Activated CD4-positive, alpha-beta T cell treated with anti-CD3 and anti-CD28 coated beads for 36 hours (primary cell): ENCODE data around the gene PDE2A. TPM values are rescaled to one million over a fixed set of nuclear protein-coding genes. Genes with fewer than 3 reads are reported as not detected.
A peak's percentile ranks its signal among the peaks of the same experiment; 100 is the strongest.
"Not testable (repeated sequence)": the region's sequence is repeated elsewhere in the genome, so short reads cannot be mapped to it uniquely, and the experiment has no call there.

ENCODE experiments used
- ATAC-seq: fragments of 200-7000 bp; cut with Tn5 transposase; one replicate; pipeline ENCODE4 v1.10.0; 2021; ENCODE audit warnings: mild to moderate bottlenecking, moderate library complexity
- CTCF ChIA-PET: fragments of 350-600 bp; sonication (Branson Sonifier 250); formaldehyde crosslinking; loops from one replicate; lab custom pipeline; 2021; ENCODE audit warnings: antibody characterized with exemption; lab: Charles Lee
- POLR2A ChIA-PET: fragments of 350-600 bp; sonication (Branson Sonifier 250); formaldehyde crosslinking; loops from one replicate; lab custom pipeline; 2021; ENCODE audit warnings: antibody characterized with exemption, inconsistent platforms; lab: Charles Lee
- DNase-seq: peaks from one replicate; pipeline ENCODE4 v3.0.0-alpha.2; 2020
- H3K27ac Mint-ChIP-seq: one replicate; pipeline ENCODE4 v1.8.0; 2021; ENCODE audit warnings: mixed read lengths
- H3K27me3 Mint-ChIP-seq: one replicate; pipeline ENCODE4 v1.8.0; 2021; ENCODE audit warnings: mixed read lengths
- H3K36me3 Mint-ChIP-seq: one replicate; pipeline ENCODE4 v1.8.0; 2021; ENCODE audit warnings: low read depth, mixed read lengths
- H3K4me1 Mint-ChIP-seq: one replicate; pipeline ENCODE4 v1.8.0; 2021; ENCODE audit warnings: mixed read lengths
- H3K4me3 Mint-ChIP-seq: one replicate; pipeline ENCODE4 v1.8.0; 2021; ENCODE audit warnings: mild to moderate bottlenecking, moderate library complexity, mixed read lengths
- H3K9me3 Mint-ChIP-seq: one replicate; pipeline ENCODE4 v1.8.0; 2021; ENCODE audit warnings: low read depth, mixed read lengths
- intact Hi-C, 2 experiments: fragments of 100-400 bp; cut with DNase I in 1 of 2; cut with micrococcal nuclease in 1 of 2; formaldehyde crosslinking; loops; one replicate each; pipeline versions ENCODE4 v1.14.2 to v1.15.1; 2022 to 2024; cut with DNase I, micrococcal nuclease
- total RNA-seq, 2 experiments: library from RNA; stranded (reverse); gene quantifications; one replicate each; pipeline ENCODE4 v1.2.3, GENCODE V29; 2021

PDE2A gene
- total RNA-seq, 2 experiments from 2014 or later, result 0.30 to 0.73 TPM

DNA sequence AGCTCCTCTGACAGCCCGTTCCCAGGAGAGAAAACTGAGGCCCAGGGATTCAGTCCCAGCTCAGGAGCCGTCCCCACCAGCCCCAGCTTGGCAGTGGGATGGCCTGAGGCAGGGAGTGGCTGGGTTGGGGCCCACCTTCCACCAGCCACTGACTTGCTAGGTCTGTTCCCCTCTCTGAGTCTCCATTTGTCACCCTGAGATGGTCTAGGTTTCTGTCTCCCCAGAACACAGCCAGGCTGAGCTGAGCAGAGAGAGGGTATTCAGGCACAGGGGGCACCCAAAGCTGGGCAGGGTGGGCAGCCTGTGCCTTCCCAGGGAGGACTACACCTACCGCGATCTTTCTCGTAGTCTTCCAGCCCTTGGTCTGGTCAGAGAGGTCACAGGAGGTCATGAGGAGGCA, 95.7 kb downstream of the PDE2A start:
- ATAC-seq, result no peak
- Mint-ChIP-seq H3K36me3 (no peaks in the 10 kb centered on the region), H3K27ac (no peak overlapping the region), H3K4me3 (no peak overlapping the region), H3K27me3 (peaks cover 5% of the 10 kb centered on the region), H3K9me3 (no peaks in the 10 kb centered on the region), H3K4me1 (no peaks in the 10 kb centered on the region)
- DNase-seq, result no peak
- POLR2A ChIA-PET, result no interaction called here
- CTCF ChIA-PET, result interaction anchor here (0.9 to 2.9 kb wide), 2 partner anchors 9 to 108 kb away, joined by 5 to 9 read pairs; no protein-coding TSS in a partner anchor
- intact Hi-C loops, result no loop called here

DNA sequence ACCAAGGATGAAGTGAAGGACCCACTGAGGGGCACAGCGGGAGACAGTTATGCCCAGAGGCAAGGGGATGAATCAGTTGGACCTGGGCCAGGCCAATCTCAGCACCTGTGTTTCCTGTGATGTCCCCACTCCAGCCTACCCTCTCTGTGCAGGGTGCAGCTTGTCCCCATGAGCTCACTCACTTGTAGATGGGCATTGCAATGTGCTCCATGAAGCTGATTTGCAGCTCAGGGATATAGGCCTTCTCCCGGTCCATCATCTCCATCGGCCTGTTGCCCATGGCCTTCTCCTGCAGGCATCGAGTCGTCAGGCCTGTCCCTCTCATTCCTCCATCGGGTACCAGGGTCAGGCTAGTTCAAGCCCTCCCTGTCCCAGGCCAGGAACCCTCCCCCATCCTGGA, 96.2 kb downstream of the PDE2A start:
- Mint-ChIP-seq H3K27me3 (peaks cover 8% of the 10 kb centered on the region), H3K36me3 (no peaks in the 10 kb centered on the region), H3K27ac (no peak overlapping the region), H3K9me3 (no peaks in the 10 kb centered on the region), H3K4me3 (no peak overlapping the region), H3K4me1 (no peaks in the 10 kb centered on the region)
- DNase-seq, result no peak
- ChIA-PET POLR2A (no interaction called here), CTCF (interaction anchor here (0.7 to 2.9 kb wide), 3 partner anchors 10 to 292 kb away, joined by 3 to 9 read pairs (median 5); no protein-coding TSS in a partner anchor)
- intact Hi-C loops, result no loop called here
- no peak for ATAC-seq

DNA sequence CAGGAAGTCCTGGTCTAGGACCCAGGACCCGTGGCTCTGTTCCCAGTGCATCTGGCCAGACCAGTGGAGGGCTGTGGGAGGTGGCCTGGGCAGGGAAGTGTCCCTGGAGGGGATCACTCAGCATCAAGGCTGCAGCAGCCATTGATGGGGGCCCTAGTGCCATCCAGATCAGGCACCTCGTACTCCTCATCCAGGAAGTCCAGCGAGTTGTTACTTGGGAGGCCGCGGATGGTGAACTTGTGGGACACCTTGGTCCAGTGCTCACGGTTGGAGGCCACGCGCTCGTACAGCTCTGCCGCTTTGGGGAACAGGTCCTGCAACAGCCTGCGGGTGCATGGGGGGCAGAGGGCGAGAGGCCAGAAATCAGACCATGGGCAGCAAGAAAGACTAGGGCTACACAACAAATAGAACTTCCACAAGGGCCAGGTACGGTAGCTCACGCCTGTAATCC, 96.9 kb downstream of the PDE2A start:
- Mint-ChIP-seq H3K36me3 (no peaks in the 10 kb centered on the region), H3K27ac (no peak overlapping the region), H3K4me3 (no peak overlapping the region), H3K9me3 (no peaks in the 10 kb centered on the region), H3K27me3 (peaks cover 10% of the 10 kb centered on the region), H3K4me1 (no peaks in the 10 kb centered on the region)
- POLR2A ChIA-PET, result no interaction called here
- CTCF ChIA-PET, result interaction anchor here (0.6 to 2.9 kb wide), 3 partner anchors 18 to 291 kb away, joined by 3 to 9 read pairs (median 3); no protein-coding TSS in a partner anchor
- intact Hi-C loops, result no loop called here
- no peak for DNase-seq
- no peak for ATAC-seq

DNA sequence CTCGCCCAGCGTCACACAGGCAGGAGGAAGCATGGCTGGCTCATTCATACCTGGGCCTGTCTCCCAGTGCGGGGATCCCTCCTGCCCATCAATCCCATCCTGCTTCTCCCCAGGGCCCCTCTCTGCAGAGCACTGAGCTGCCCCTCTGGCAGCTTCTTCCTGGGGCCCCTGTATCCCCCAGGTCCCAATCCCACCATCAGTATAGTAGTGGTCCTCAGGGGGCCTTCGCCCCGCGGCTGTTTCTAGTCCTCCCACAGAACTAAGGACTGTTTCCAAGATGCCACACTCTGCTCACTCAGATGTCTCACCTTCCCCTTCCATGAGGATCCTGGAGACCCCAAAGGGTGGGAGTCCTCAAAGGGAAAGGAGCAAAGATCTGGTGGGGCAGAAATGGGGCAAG, 97.6 kb downstream of the PDE2A start:
- POLR2A ChIA-PET, result no interaction called here
- CTCF ChIA-PET, result interaction anchor here (0.6 to 1.3 kb wide), 2 partner anchors 10 to 19 kb away, joined by 3 read pairs; no protein-coding TSS in a partner anchor
- H3K27me3 Mint-ChIP-seq, result peaks cover 12% of the 10 kb centered on the region
- no peak for ATAC-seq
- H3K9me3 Mint-ChIP-seq, result no peaks in the 10 kb centered on the region
- DNase-seq, result no peak
- intact Hi-C loops, result no loop called here
- H3K27ac Mint-ChIP-seq, result no peak overlapping the region
- no peak overlapping the region for H3K4me3 Mint-ChIP-seq
- no peaks in the 10 kb centered on the region for H3K36me3 Mint-ChIP-seq
- H3K4me1 Mint-ChIP-seq, result no peaks in the 10 kb centered on the region

DNA sequence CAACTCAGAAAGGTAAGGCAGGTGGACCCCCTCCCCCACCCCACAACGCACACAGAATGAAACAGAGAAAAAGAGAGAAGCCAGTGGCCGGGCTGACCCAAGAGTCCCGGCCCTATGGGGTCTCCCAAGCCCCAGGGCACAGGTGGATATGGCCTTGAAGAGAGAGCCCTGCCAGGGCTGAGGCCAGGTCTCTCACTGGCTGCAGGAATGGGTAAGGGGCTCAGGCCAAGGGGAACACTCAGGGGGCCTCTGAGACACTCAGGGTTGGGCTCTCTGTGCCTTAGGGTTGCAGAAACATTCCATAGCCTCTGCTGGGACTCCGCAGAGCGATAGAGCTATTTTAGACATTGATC, 98.0 kb downstream of the PDE2A start:
- Mint-ChIP-seq H3K36me3 (no peaks in the 10 kb centered on the region), H3K4me3 (no peak overlapping the region), H3K27ac (no peak overlapping the region), H3K9me3 (no peaks in the 10 kb centered on the region), H3K4me1 (no peaks in the 10 kb centered on the region), H3K27me3 (peaks cover 12% of the 10 kb centered on the region)
- POLR2A ChIA-PET, result no interaction called here
- ATAC-seq (no peak), DNase-seq (no peak)
- intact Hi-C loops, result no loop called here
- CTCF ChIA-PET, result interaction anchor here (1.3 kb wide), 1 partner anchor 11 kb away, joined by 3 read pairs; no protein-coding TSS in a partner anchor

DNA sequence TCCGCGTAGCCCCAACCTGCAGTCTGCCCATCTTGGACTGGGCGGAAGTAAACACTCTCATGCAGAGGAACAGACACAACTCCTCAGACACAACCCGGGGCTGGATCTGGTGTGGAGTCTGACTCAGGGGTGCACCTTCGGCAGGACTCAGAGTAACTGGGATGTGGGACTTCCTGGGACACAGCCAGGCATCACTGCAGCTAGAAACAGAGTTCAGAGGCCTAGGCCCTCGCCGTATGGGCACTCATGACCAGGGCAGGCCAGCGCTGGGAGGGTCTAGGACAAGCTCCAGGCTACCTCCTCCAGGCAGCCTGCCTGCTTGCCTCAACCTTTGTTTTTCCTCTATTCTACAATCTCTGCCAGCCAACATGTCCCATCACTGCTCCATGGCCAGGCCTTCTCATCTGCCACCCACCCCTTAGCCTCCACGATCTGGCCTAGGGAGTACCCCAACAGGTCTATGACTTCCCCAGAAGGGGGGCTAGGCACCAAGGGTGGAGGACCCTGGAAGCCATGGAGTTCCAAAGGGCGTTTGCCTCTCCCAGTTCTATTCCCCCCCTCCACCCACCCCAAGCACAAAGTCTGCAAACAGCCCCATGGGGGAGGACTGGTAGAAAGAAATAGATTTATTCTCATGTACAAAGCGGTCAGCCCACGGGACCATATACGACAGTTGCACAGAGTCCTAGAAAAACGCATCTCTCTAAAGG, 98.5 kb downstream of the PDE2A start:
- no peak for DNase-seq
- H3K4me3 Mint-ChIP-seq, result no peak overlapping the region
- H3K36me3 Mint-ChIP-seq, result no peaks in the 10 kb centered on the region
- intact Hi-C loops, result no loop called here
- POLR2A ChIA-PET, result no interaction called here
- peaks cover 12% of the 10 kb centered on the region for H3K27me3 Mint-ChIP-seq
- no peaks in the 10 kb centered on the region for H3K4me1 Mint-ChIP-seq
- no peak overlapping the region for H3K27ac Mint-ChIP-seq
- CTCF ChIA-PET, result interaction anchor here (0.8 to 1.3 kb wide), 3 partner anchors 10 to 104 kb away, joined by 3 to 5 read pairs (median 3); no protein-coding TSS in a partner anchor
- H3K9me3 Mint-ChIP-seq, result no peaks in the 10 kb centered on the region
- ATAC-seq, result no peak

DNA sequence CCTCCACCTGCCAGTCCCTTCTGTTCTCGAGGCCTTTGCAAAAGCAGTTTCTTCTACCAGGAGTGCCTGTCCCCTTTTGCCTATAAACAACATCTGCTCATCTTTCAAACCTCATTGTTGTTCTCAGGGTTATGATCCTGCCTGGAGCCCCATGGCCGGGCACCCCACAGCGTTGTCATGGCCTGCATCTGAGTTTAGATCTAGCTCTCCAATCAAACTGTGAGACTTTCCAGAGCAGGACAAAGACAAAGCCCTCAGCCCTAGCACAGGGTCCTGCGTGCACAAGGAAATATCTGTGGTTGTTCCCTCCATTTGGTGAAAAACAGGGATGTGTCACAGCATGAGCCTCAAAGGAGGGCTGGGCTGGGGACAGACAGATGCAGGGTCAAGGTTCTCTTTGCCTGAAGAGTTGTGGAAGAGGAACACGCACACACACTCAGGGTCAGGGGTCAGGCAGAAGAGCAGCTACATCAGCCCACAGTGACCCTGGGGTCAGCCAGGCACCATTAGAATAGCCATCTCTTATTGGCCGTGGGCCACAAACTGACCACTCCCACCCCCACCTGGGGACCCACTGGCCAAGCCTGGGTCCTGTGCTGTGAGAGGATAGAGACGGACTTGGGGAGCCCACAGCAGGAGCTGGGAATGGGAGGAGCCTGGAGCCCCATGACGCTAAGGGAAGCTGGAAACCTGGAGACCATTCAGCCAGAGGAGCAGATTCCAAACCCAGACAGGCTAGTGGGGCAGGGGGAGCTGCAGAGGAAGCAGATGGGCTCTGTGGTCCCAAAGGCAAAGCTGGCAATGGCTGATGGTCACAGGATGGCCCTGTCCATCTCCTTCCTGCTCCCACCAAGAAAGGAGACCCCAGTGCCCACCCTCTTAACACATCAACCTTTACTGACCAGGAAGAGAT, 99.4 kb downstream of the PDE2A start:
- no peaks in the 10 kb centered on the region for H3K36me3 Mint-ChIP-seq
- CTCF ChIA-PET, result interaction anchor here (0.8 to 1.6 kb wide), 11 partner anchors 8 to 104 kb away, joined by 3 to 21 read pairs (median 3); no protein-coding TSS in a partner anchor
- intact Hi-C loops, result no loop called here
- H3K27ac Mint-ChIP-seq, result no peak overlapping the region
- H3K9me3 Mint-ChIP-seq, result no peaks in the 10 kb centered on the region
- ATAC-seq, result no peak
- POLR2A ChIA-PET, result interaction anchor here (0.6 kb wide), 1 partner anchor 810 kb away, joined by 3 read pairs; no protein-coding TSS in a partner anchor
- no peak overlapping the region for H3K4me3 Mint-ChIP-seq
- no peak for DNase-seq
- H3K4me1 Mint-ChIP-seq, result peaks cover 4% of the 10 kb centered on the region
- peaks cover 12% of the 10 kb centered on the region for H3K27me3 Mint-ChIP-seq

DNA sequence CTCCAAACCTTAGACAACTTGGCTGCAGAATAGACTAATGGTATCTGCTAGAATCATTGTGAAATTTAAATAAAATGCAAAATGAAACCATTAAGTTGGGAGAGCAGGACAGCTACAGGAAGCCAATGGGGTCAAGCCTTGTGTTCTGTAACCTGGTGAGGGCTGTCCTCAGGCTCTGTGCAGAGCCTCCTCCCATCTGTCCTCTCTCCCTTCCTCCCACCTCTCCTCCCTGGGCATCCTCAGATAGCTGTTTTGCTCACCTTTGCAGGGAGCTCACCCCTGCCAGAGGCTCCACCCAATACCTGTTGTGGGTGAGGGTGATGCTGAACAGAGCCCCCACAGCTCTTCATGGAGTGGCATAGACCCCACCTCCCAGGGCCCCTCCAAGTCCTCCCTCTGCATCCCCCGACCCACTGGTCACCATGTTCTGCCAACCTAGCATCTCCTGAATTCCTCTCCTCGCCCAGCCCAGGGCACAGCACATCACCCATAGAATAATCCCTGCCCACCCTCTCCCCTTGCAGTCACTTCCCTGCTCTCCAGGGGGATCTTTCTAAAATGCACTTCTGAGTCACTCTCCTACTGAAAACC, 100.3 kb downstream of the PDE2A start:
- no peak for ATAC-seq

DNA sequence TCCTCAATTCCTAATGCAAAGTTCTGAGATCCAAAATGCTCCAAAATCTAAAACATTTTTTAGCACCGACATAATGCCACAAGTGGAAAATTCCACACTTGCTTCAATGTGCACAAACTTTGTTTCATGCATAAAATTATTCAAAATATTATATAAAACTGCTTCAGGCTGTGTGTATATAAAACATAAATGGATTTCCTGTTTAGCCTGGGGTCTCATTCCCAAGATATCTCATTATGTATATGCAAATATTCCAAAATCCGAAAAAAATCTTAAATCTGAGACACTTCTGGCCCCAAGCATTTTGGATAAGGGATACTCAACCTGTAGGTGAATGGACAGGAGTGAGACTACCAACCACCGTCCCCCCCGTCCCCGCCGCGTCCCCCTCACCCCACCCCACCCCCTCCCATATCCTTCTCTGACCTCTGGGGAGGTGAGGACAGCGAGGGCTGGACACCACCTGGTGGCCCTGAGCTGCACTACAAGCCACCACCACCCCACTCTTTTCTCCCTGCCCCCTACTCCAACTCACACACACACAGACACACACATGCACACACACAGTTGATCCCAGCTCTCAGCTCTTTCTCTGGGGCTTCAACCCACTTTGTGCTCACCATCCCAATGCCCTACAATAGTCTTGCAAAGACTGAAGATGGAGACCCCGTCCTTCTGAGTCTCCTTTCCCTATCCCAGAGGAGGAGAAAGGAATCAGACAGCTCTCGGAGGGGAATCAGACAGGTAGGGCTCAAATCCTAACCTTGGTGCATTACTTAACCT, 101.0 kb downstream of the PDE2A start:
- H3K27me3 Mint-ChIP-seq, result peaks cover 12% of the 10 kb centered on the region
- H3K36me3 Mint-ChIP-seq, result no peaks in the 10 kb centered on the region
- CTCF ChIA-PET, result interaction anchor here (0.7 to 1.6 kb wide), 10 partner anchors 10 to 102 kb away, joined by 3 to 21 read pairs (median 3); no protein-coding TSS in a partner anchor
- no peaks in the 10 kb centered on the region for H3K9me3 Mint-ChIP-seq
- POLR2A ChIA-PET, result no interaction called here
- ATAC-seq (peak; percentile 70), DNase-seq (peak; percentile 56)
- no peak overlapping the region for H3K27ac Mint-ChIP-seq
- peaks cover 4% of the 10 kb centered on the region for H3K4me1 Mint-ChIP-seq
- H3K4me3 Mint-ChIP-seq, result no peak overlapping the region
- intact Hi-C loops, result loop anchor here (1.0 kb wide), 2 partner anchors 91 to 102 kb away; no protein-coding TSS in a partner anchor

More for the DNA sequence above, 100.3 kb downstream of the PDE2A start:
- CTCF ChIA-PET, result interaction anchor here (0.7 to 1.6 kb wide), 10 partner anchors 9 to 103 kb away, joined by 3 to 21 read pairs (median 3); no protein-coding TSS in a partner anchor
- POLR2A ChIA-PET, result no interaction called here
- H3K9me3 Mint-ChIP-seq, result no peaks in the 10 kb centered on the region
- H3K4me3 Mint-ChIP-seq, result no peak overlapping the region
- H3K36me3 Mint-ChIP-seq, result no peaks in the 10 kb centered on the region
- H3K27ac Mint-ChIP-seq, result no peak overlapping the region
- peaks cover 4% of the 10 kb centered on the region for H3K4me1 Mint-ChIP-seq
- H3K27me3 Mint-ChIP-seq, result peaks cover 12% of the 10 kb centered on the region
- DNase-seq, result no peak
- intact Hi-C loops, result loop anchor here (1.0 kb wide), 2 partner anchors 92 to 103 kb away; no protein-coding TSS in a partner anchor

DNA sequence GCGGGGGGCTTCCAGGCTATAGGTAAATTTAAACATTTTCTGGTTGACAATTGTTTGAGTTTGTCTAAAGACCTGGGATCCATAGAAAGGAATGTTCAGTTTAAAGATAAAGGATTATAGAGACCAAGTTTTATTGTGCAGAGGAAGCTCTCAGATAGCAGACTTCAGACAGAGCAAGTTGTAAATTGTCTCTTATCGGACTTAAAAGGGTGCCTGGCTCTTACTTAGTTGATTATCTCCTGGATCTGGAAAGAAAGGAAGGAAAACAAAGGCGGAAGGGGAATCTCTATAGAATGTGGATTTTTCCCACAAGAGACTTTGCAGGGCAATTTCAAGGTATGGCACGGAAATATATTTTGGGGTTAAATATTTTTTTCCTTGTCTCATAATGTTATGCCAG, 101.7 kb downstream of the PDE2A start:
- H3K27ac Mint-ChIP-seq, H3K36me3 Mint-ChIP-seq, H3K9me3 Mint-ChIP-seq, ATAC-seq, H3K4me3 Mint-ChIP-seq, POLR2A ChIA-PET, DNase-seq, H3K4me1 Mint-ChIP-seq, intact Hi-C loops: not testable (repeated sequence)
- CTCF ChIA-PET, result interaction anchor here (0.7 kb wide), 1 partner anchor 250 kb away, joined by 3 read pairs; no protein-coding TSS in a partner anchor
- H3K27me3 Mint-ChIP-seq, result peaks cover 12% of the 10 kb centered on the region
